Right lobe of liver (tissue), 6 donors: Measurements from ENCODE around the gene ARHGAP15. TPM values are rescaled to one million over a fixed set of nuclear protein-coding genes. Genes with fewer than 3 reads are reported as not detected.

Source experiments
- ATAC-seq, 4 donors: fragments of 200-7000 bp; cut with Tn5 transposase; one replicate each; pipeline ENCODE4 v1.9.1; 2020; ENCODE audit warnings: mild to moderate bottlenecking in 4 of 4, moderate library complexity in 4 of 4
- DNase-seq, 3 donors: peaks; one replicate each; pipeline ENCODE4 v3.0.0-alpha.2; 2020
- H3K27ac ChIP-seq, 3 donors: fragments of 200-600 bp; one replicate each; pipeline ENCODE4 v1.8.0; 2022
- H3K27me3 ChIP-seq, 2 donors: fragments of 200-600 bp; one replicate each; pipeline ENCODE4 v1.8.0; 2022
- H3K36me3 ChIP-seq, 4 donors: fragments of 200-600 bp; sonication (generic) in 1 of 4; one replicate each; pipeline versions ENCODE4 v1.5.1 to v1.8.0; 2017 to 2022; ENCODE audit warnings: control low read depth in 1 of 4
- H3K4me1 ChIP-seq, 4 donors: fragments of 200-600 bp; sonication (generic) in 1 of 4; one replicate each; pipeline versions ENCODE4 v1.5.1 to v1.8.0; 2017 to 2022; ENCODE audit warnings: control low read depth in 1 of 4
- H3K4me3 ChIP-seq, 3 donors: fragments of 200-600 bp; one replicate each; pipeline ENCODE4 v1.8.0; 2022
- H3K9me3 ChIP-seq, 4 donors: fragments of 200-600 bp; sonication (generic) in 1 of 4; one replicate each; pipeline versions ENCODE4 v1.5.1 to v1.8.0; 2017 to 2022; ENCODE audit warnings: control low read depth in 1 of 4
- CTCF ChIP-seq, 4 donors: fragments of 200-600 bp in 3 of 4; fragments of 450-650 bp in 1 of 4; IDR thresholded peaks; one replicate each; pipeline versions ENCODE4 v1.5.1 to v1.8.0; 2016 to 2022; ENCODE audit warnings: antibody characterized with exemption in 4 of 4, mild to moderate bottlenecking in 2 of 4
- POLR2A ChIP-seq: fragments of 450-650 bp; IDR thresholded peaks from one replicate; pipeline ENCODE4 v1.6.1; 2017; ENCODE audit warnings: antibody characterized with exemption, mild to moderate bottlenecking
- WGBS: methylation state at CpG from one replicate; pipeline ENCODE4 v1.1.6; 2018; ENCODE audit warnings: low coverage, low lambda C conversion rate; ENCODE audit not compliant: insufficient coverage; ENCODE audit errors: missing lambda C conversion rate; 5-methylcytosine and 5-hydroxymethylcytosine counted together
- intact Hi-C, 2 donors: fragments of 100-400 bp; cut with DNase I; formaldehyde crosslinking; loops; one replicate each; pipeline versions ENCODE4 v1.11.2 to v1.14.1; 2022
- total RNA-seq, 6 experiments: library from RNA; depleted of rRNA in 2 of 6; stranded (reverse); fragments of >200 nt in 2 of 6; fragmentation: NEBNext Ultra II Directional in 3 of 6; extraction: Animal tissue kit (Norgen Biotek cat#: 25700) in 3 of 6; gene quantifications; one replicate each; pipeline versions ENCODE4 v1.1.0 to v1.2.4, GENCODE V29; 2016 to 2023
- donor health status: DM: no; HTN: yes; CAD: no.
- donor health status: DM: no; HTN: no; CAD: no.
- donor health status: DM: no; HTN: no; CAD: no.
- donor health status: DM: no; HTN: yes; CAD: no.
- donor health status: DM: no; HTN: yes; CAD: no.

Gene ARHGAP15
- total RNA-seq, 6 experiments from 2014 or later = 3.3 to 8.2 (median 6.6) TPM

GRCh38 chr2:143150287-143150686, 21.1 kb downstream of the ARHGAP15 start:
- H3K4me1 ChIP-seq = no peaks in the 10 kb centered on the region
- no peaks in the 10 kb centered on the region for H3K9me3 ChIP-seq
- no peak overlapping the region for H3K27ac ChIP-seq
- no peaks in the 10 kb centered on the region for H3K36me3 ChIP-seq
- TF ChIP-seq POLR2A (no peak), CTCF (IDR thresholded peaks at IDR 0.05) (no peak)
- WGBS = 39% methylated on average over 4 of the region's 4 CpGs
- H3K4me3 ChIP-seq = no peak overlapping the region
- no peak for DNase-seq
- ATAC-seq = peak; percentile 33 to 62 (median 54)
- no peaks in the 10 kb centered on the region for H3K27me3 ChIP-seq
- intact Hi-C loops = no loop called here

GRCh38 chr2:143151111-143151752, 22.0 kb downstream of the ARHGAP15 start:
- H3K27me3 ChIP-seq = no peaks in the 10 kb centered on the region
- H3K27ac ChIP-seq = no peak overlapping the region
- intact Hi-C loops = no loop called here
- no peak for TF ChIP-seq CTCF (IDR thresholded peaks at IDR 0.05)
- TF ChIP-seq POLR2A = no peak
- no peaks in the 10 kb centered on the region for H3K4me1 ChIP-seq
- no peaks in the 10 kb centered on the region for H3K36me3 ChIP-seq
- H3K4me3 ChIP-seq = no peak overlapping the region
- WGBS = 86% methylated on average over 1 of the region's 1 CpG
- no peaks in the 10 kb centered on the region for H3K9me3 ChIP-seq
- no peak for ATAC-seq
- no peak for DNase-seq

GRCh38 chr2:143152219-143152618, 23.0 kb downstream of the ARHGAP15 start:
- intact Hi-C loops = no loop called here
- Histone ChIP-seq H3K4me1 (no peaks in the 10 kb centered on the region), H3K4me3 (no peak overlapping the region), H3K9me3 (no peaks in the 10 kb centered on the region), H3K27ac (no peak overlapping the region), H3K36me3 (no peaks in the 10 kb centered on the region), H3K27me3 (no peaks in the 10 kb centered on the region)
- no peak for DNase-seq
- 66% methylated on average over 2 of the region's 2 CpGs for WGBS
- peak in 2 of 4 donors; percentile 17 to 27 for ATAC-seq
- TF ChIP-seq CTCF (IDR thresholded peaks at IDR 0.05) = no peak
- TF ChIP-seq POLR2A = no peak

GRCh38 chr2:143152637-143153036, 23.4 kb downstream of the ARHGAP15 start:
- Histone ChIP-seq H3K9me3 (no peaks in the 10 kb centered on the region), H3K4me3 (no peak overlapping the region), H3K27me3 (no peaks in the 10 kb centered on the region), H3K27ac (no peak overlapping the region), H3K36me3 (no peaks in the 10 kb centered on the region), H3K4me1 (no peaks in the 10 kb centered on the region)
- TF ChIP-seq POLR2A (no peak), CTCF (IDR thresholded peaks at IDR 0.05) (no peak)
- 36% methylated on average over 3 of the region's 3 CpGs for WGBS
- ATAC-seq (peak in 2 of 4 donors; percentile 51 to 60), DNase-seq (no peak)
- intact Hi-C loops = no loop called here

GRCh38 chr2:143155661-143156060, 26.4 kb downstream of the ARHGAP15 start:
- no peak overlapping the region for H3K4me3 ChIP-seq
- H3K9me3 ChIP-seq = no peaks in the 10 kb centered on the region
- no peak overlapping the region for H3K27ac ChIP-seq
- H3K4me1 ChIP-seq = no peaks in the 10 kb centered on the region
- no peak for ATAC-seq
- H3K36me3 ChIP-seq = no peaks in the 10 kb centered on the region
- H3K27me3 ChIP-seq = no peaks in the 10 kb centered on the region
- intact Hi-C loops = no loop called here
- DNase-seq = no peak
- TF ChIP-seq CTCF (IDR thresholded peaks at IDR 0.05) = no peak
- TF ChIP-seq POLR2A = no peak
